ENCODE measurements around the gene TAF1B.
"Not testable (repeated sequence)": the region's sequence is repeated elsewhere in the genome, so short reads cannot be mapped to it uniquely, and the experiment has no call there.

Gene TAF1B

DNA sequence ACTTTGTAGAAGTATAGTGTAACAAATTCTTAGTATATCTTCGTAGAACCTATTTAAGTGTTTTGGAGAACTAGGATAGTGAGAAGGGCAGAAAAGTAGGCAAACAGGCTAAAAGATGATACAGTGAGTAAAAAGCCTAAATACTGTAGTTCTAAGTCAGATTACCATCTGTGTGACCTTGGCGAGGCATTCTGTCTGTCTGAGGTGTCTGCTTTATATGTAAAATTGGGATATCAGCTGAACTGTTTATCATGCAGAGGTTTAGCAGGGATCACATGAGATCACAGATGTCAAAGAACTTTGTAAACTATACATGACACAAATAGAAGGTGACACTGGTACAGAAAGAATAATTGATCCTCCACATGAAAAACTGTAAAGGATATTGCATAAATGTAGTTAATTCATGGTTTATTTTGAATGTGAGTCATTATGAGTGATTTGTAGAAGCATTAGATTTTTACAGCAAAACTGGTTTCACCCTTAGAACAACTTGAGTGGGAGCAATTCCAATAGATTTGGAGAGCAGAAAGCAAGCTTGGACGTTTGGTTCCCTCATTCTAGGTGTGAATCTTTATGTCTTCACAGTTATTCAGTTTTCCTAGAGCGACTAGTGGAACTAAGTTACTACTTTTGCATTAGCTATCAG, 41.9 kb downstream of the TAF1B start:
- no peak for DNase-seq

DNA sequence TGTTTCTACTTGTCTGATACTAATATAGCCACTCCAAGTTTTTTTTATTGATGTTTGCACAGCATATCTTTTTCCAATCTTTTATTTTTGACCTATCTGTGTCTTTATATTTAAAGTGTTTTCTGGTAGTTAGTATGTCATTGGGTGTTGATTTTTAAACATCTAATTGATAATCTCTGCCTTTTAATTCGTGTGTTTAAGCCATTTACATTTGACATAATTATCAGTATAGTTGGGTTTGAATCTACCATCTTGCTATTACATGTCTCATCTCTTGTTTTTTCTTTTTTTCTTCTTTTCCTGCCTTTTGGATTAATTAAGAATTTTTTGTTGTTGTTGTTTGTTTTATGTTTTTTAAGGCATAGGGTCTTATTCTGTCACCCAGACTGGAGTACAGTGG, 44.2 kb downstream of the TAF1B start:
- no peak for DNase-seq

DNA sequence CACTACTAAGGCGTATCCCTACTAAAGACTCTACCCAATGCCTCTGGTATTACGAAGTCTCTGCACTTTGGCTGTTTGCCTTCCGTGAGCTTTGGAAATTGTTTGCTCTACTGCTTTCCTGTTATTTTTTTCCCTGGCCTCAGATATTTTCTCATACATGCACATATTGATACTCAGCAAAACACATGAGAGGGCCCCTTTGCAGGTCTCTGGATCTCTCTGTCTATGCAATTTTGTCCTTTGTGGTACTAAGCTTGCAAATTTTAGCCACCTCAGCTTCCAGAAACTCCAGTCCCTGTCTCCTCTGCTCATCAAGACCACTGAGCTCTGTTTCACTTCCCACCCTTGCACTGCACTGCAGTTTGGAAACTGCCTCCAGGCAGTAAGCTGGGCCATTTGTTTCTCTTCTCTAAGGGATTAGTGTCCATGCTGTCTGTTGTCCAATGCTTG, 46.6 kb downstream of the TAF1B start:
- DNase-seq = no peak

DNA sequence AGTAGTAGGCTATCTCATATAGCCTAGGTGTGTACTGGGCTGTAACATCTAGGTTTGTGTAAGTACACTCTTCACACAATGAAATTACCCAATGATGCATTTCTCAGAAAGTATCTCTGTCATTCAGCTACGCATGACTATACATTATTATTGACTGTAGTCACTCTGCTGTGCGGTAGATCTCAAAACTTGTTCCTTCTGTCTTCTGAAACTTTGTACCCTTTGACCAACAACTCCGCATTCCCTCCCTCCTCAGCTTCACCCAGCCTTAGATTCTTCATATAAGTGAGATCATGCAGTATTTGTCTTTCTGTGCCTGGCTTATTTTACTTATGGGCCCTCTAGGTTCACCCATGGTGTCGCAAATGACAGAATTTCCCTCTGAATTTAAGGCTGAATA, 49.0 kb downstream of the TAF1B start:
- no peak for DNase-seq

DNA sequence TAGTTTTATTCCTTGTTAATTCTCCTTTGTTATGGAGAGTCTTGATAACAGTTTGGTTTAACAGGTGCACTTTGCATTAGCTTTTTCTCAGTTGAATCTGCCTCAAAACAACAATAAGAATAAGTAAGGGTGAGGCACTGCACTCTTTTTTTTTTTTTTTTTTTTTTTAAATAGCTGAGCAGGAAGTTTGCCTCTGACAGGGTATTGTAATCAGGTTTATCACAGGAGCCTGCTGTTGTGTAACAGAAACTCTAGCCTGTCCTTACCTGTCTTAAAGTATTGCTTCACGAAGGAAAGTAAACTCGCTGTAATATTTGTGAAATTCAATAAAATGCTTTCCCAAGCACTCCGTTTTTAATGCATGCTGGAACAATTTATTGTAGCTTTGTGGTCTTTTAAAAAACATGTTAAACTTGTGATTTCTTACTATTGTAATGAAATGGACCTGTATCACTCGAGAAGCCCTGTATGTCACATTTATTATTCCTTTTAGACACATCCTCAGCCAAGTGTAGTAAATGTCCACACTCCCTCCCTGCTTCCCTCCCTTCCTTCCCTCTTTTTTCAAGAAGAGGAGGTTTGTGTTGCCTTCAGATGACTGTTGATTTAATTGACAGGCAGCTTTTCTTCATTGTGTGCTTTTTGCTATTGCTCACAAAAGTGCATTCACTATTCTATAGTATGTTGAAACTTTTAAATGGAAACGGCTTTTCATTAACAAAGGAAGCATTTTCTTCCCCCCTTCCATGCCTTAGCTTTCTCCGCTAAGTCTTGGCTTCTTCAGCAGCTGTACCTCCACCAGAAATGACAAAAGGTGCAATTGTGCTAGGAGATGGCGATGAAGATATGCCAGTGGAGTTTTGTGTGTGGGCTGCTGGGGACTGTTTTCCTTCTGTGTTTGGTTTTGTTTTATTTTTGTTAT, 52.7 kb downstream of the TAF1B start:
- DNase-seq = no peak

DNA sequence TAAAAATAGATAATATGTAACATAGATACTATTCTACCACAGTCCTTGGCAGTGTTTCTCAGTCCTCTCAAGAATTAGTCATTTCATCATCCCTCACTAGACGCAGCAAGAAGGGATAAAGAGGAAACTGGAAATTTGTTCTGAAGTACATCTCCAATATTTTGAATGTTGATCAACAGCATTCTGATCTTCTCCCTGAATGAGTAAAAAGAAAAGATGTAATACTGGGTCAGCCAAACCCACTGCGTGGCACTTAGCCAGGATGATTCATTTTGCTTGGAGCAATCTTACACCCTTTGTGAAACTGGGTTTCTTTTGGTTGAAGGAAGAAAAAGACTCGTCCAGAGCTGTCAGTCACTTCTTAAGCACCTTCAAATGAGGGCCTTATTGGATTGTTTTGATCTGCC, 54.1 kb downstream of the TAF1B start:
- no peak for DNase-seq

DNA sequence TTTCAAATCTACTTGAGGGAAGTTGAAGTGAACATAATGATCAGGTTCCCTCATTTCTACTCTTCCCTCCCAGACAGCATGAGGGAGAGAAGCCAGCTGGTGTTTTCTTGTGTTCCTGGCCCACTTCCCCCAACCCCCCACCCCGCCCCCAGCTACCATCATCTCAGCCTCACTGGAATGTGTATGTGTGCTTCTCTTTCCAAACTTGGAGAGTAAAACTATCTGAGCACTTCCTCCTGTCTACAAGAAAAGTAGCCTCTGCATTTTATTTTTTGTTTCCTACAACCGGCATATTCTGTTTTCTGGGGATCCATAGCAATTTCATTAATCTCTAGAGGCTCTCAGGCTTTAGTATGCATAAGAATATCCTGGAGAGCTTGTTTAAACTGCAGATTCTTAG, 54.6 kb downstream of the TAF1B start:
- no peak for DNase-seq

DNA sequence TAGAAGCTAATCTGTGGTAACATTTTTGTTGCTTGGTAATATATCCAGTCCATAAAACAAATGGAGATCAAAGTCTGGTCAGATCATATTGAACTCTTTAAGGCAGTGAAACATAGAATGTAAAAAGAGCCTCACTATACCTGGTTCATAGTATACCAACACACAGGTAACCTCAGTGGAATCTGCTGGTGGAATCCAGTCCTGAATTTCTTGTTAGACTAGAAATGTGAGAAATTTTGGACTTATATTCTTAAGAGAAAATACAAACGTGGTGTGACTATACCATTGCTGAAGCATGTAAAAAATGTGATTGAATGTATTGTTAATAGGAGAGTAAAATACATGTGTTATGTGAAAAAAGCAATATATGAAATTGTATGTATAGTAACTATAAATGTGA, 62.1 kb downstream of the TAF1B start:
- DNase-seq = no peak

DNA sequence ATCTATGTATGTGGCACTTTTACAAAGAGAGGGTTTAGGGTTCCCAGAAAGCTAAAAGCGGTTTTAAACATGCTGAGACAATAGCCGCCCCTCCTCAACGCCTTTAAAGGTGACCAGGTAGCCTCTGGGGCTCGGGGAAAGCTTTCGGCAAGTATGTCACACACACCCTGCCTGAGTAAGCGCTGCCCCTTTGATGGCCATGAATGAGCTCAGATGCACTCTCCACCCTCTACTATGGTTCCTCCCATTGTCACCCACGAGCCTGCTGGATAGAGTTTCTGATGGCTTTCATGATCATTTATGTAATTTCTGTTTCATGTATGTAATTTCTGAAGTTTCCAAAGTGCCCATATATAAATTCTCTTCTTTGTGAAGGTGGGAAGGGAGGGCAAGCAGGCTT, 64.1 kb downstream of the TAF1B start:
- no peak for DNase-seq

DNA sequence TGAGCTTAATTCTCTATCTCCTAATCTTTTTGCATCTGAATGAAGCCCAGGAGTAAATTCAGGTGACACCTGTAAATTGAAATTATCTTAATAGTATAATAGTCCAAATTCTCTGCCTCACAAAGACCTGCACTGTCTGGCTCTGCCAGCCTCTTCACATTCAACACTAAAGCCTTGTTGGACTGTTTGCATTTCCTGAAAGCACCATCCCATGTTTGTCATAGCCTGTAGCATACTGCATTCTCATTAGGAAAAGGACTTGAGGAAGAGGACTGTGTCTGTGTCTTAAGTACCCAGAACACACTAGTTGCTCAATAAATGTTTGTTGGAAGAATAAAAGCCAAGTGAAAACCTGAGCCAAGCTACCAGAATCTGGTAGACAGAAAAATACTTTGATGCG, 65.4 kb downstream of the TAF1B start:
- no peak for DNase-seq

DNA sequence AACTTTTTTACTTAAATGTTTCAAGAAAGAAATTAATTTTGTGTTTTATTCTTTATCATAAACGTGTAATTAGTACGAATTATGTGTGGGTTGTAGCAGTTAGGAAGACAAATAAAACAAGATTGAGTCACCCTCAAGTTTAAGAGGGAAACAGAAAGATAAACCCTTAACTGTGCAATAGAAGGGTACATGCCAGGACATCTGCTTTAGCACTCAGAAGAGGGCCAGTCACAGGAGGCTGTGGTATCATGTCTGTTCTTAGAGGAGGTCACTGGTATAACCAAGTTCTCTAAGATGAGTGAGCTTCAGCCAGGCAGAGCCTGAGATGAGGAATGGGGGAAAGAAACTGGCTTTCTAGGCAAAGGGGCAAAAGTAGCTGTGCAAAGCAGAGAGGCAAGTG, 65.8 kb downstream of the TAF1B start:
- DNase-seq = no peak

DNA sequence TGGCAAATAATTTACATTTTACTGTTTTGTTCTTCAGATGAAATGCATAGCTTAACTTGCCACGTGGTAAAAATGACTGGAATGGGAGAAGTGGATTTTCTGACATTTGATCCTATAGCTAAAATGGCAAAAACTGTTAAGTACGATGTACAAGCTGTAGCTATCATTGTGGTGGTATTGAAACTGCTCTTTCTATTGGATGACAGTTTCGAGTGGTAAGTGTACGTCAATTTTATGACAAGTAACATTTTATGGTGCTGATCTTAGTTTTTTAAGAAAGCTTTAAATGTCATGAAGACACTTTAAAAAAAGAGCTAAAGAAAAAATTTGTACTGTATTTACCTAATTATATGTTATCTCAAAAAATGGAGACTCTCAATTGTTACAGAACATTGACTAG, 67.4 kb downstream of the TAF1B start:
- no peak for DNase-seq

DNA sequence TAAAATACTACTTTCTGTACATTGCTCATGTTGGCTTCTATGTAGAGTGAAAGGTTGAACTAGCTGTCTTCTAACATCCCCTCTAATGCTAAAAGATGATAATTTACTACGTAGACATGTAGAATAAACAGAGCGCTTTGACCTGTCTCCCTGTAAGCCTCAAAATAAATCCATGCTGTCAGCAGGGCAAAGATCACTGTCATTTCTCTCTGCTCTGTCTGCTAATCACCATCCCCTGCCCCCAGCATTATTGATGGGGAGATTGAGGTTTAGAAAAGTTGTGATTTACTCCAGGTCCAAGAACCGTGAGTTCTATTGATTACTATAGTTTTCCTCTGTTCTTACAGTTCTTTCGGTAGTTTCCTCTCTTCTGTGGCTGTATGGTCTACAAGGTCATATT, 69.2 kb downstream of the TAF1B start:
- DNase-seq = no peak

DNA sequence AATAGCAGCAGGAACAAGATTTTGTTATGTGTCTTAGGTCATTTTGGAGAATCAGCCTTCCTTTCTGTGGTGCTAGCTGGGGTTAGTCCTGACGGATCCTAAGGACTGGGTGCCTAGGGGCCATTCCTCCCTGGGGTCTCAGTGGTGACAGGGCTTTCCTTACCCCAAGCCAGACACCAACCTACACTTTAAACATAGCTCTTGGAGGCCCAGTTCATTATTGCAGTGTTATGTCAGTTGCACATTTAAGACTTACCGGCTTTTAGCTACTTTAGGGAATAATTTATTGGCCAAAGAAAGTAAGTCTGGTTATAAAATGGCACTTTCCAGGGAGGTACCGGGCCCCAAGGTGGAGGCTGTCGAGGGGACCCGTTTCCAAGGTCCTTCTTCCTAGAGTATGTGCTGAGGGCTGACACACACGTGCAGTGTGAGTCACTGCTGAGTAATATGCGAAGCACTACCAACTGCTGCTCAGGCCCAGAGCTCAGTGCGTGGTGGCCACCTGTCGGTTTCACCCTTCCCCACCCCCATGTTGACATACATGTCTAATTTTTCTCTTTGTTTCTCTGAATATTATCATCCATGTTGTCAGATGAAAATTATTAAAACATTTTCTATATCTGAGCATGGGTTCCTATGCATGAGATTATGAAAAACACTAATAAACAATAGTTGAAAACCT, 71.3 kb downstream of the TAF1B start:
- no peak for DNase-seq

DNA sequence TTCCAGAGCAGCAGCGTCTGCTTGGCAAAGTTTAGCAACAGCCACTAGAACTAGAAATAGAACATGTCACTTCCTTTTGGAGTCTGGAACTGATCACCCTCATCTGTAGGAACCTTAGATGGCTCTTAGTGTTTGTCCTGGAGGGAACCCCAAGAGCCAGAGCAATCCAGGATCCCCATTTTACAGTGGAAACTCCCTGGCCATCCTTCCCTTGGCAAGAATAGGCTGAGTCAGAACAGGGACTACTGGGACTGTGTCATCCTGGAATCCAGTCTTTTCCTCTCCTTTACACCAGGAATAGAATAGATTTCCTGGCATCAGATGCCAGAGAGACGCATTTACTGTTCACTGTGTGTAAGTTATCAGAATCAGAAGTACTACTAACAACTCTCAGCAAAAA, 75.0 kb downstream of the TAF1B start:
- no peak for DNase-seq

DNA sequence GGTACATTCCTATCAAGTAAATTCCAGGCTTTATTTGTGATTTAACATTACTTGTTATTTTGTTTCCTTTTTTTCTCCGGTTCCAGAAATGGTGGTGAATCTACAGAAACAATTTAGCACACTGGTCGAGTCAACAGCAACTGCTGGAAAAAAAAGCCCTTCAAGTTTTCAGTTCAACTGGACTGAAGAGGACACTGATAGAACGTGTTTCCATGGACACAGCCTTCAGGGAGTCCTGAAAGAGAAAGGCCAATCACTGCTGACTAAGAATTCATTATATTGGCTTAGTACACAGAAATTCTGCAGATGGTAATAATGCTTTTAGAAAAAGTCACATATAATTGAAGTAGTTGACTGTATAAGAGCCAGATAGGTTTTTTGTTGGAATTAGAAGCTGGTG, 76.2 kb downstream of the TAF1B start:
- DNase-seq = no peak

DNA sequence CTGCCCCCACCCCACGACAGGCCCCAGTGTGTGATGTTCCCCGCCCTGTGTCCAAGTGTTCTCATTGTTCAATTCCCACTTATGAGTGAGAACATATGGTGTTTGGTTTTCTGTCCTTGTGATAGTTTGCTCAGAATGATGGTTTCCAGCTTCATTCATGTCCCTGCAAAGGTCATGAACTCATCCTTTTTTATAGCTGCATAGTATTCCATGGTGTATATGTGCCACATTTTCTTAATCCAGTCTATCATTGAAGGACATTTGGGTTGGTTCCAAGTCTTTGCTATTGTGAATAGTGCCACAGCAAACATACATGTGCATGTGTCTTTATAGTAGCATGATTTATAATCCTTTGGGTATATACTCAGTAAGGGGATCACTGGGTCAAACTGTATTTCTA, 83.7 kb downstream of the TAF1B start:
- not testable (repeated sequence) for DNase-seq

DNA sequence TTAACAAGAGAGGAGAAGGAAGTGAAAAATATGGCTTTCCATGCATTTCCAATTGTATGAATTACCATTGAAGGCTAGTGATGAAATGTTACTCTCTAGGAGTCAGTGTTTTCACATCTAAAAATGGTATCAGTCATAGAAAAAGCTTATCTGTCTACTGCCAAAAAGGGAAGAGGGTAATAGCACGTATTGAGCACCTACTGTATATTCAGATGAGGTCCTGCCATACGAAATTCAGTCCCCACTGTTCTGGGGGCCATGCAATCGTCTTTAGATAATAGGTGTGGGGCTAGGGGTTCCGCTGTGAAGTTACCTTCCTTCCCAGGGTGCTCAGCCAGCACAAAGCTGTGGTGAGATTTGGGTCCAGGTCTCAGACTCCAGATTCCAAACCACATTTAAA, 94.0 kb downstream of the TAF1B start:
- DNase-seq = no peak

DNA sequence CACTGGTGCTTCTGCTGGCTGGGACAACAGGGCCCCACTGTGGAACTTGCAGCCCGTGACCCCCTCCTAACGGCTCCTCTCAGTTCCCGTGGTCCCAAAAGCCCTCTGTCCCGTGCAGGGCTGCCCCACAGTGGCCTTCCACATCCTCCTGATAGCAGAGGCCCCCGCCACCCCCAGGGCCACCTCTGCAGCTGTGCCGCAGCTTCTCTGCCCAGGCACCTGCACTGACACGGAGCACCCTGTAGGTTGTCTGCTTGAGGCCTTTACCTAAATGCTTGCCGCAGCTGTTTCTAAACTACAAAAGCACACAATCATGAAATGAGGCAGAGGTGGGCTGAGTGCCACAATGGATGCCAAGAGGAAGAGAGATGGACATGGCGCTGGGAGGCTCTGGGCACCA, 94.7 kb downstream of the TAF1B start:
- no peak for DNase-seq

DNA sequence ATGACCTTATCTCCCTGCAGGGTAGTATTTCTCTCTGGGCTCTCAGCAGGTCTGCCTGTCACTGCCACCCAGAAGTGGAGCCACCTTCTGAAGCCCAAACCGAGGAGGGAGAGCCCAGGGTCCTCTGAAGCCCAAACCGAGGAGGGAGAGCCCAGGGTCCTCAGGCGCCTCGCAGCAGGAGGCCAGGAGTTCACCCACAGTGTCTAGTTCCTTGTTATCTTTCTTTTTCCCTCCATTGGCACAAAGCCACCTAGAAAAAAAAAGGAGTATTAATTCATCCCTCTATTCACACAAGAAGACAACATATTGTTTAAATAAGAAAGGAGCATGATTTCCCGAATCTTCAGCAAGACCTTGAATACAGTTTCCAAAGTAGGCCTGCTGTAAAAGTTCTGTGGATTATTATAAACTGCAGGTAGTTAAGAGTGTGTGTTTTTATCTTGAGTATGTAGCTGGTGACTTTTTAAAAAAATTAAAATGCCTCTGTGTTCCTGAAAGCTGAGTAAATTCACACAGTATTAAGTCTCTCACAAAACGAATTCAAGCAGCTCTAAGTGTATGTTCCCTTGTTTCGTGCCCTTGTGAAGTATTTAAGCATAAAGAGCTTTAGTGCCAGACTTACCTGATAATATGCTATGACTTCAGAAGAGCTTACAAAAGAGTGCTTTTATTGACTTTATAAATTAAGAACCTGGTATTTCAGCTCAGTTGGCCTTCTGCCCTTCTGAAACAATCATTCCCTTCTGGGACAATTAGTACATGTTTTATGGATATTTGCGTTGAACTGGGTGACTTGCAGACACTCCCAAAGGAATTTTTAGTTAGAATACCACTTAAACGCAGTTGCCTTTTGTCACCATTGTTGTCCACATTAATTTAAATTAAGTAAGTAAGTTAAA, 96.6 kb downstream of the TAF1B start:
- peak; percentile 25 for DNase-seq

DNA sequence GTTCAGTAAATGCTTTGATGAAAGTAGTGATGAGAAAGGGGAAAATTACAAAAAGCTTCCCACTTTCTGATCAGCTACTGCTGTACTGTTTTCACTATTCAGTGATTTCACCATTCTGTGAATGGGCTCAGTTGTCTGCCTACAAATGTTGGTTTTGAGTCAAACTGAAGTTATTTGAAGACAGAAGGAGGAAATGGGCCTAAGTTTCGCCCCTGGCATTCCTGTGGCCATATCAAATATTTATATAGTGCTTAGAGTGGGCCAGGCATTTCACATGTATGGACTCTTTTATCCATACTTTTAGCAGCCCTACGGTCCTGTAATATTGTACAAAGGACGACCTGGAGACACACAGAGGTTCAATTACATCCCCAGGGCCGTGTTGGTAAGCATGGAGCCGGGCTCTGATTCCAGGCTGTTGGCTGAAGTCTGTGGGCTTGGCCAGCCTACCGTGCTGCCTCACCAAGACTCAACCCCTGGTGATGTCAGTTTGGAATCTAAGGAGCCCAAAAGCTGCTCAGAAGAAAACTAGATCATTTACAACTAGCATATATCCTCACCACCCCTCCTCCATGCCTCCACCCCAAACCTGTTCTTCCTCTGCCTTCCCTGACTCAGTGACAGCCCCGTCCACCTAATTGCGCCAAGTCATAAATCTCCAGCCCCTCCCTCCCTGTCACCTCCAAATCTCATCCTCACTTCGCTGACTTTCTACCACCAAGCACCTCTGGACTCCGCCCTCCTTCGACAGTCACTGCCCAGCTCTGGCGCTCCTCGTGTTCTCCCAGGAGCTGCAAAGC, 98.1 kb downstream of the TAF1B start:
- DNase-seq = no peak

DNA sequence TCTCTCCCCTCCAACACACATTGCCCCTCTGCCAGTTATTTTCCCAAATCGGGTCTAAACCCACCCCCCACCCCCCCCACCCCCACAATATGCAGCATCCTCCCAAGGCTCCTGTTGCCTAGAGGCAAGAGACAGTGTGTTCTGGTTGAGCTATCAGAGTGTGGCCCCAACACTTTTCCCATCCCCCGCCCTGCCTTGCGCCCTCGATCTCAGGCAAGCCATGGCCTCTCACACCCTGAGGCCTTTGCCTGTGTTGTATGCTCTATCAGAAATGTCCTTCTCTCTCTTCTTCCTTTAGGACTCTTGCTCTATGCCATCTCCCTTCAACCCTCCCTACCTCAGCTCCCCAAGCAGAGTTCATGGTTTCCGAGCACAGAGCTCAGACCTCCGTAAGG, 98.7 kb downstream of the TAF1B start:
- no peak for DNase-seq

All from NCI-H345 (cell line).